HG03571 (cell line): Measurements from ENCODE around the gene TMEM50B.
A peak's percentile ranks its signal among the peaks of the same experiment; 100 is the strongest.
"Not testable (repeated sequence)": the region's sequence is repeated elsewhere in the genome, so short reads cannot be mapped to it uniquely, and the experiment has no call there.

Source experiments
- ATAC-seq: cut with Tn5 transposase; IDR thresholded peaks from one replicate; pipeline ENCODE4 v1.9.1; 2021; ENCODE audit not compliant: unreplicated experiment

The TMEM50B gene

GRCh38 chr21:33478935-33479678 is 667 bp downstream of the TMEM50B start:
- ATAC-seq, result peak; percentile 4

DNA sequence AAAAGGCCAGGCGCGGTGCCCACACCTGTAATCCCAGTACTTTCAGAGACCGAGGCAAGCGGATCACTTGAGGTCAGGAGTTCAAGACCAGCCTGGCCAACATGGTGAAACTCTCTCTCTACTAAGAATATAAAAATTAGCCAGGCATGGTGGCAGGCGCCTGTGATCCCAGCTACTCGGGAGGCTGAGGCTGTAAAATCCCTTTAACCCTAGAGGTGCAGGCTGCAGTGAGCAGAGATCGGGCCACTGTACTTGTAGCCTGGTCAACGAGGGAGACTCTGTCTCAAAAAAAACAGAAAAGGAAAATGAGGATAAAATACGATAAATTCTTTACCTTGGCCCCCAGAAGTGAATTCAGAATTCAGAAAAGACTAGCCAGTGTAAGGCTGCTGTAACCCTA is 1.6 kb downstream of the TMEM50B start:
- no peak for ATAC-seq

DNA sequence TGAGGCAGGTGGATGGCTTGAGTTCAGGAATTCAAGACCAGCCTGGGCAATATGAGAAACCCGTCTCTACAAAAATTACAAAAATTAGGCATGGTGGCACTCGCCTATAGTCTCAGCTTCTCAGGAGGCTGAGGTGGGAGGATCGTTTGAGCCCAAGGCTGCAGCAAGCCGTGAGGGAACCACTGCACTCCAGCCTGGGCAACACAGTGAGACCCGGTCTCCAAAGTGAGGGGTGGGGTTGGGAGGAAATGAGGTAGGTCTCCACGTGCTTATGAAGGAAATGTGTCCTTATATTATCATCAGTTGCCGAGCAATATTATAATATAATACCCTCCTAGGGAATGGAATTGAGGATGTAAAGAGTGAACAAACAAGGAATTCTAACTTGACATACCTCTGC is 2.7 kb downstream of the TMEM50B start:
- ATAC-seq, result no peak

- ATAC-seq, result no peak
Observed at GRCh38 chr21:33473344-33473743, 6.4 kb downstream of the TMEM50B start.

DNA sequence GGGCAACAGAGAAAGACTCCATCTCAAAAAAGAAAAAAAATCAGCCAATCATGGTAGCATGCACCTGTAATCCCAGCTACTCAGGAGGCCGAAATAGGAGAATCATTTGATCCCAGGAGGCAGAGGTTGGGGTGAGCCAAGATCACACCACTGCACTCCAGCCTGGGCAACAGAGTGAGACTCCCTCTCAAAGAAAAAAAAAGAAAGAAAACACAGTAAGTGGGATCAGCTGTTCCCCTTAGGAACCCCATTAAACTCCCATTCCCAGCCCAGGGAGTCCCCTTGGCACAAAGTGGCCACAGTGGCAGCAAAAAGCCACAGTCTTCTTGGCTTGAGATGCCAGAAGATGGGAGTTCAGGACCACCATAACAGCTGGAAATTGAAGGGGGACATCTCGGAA is 9.1 kb downstream of the TMEM50B start:
- ATAC-seq, result no peak

- not testable (repeated sequence) for ATAC-seq
Observed at GRCh38 chr21:33469183-33469582, 10.6 kb downstream of the TMEM50B start.

DNA sequence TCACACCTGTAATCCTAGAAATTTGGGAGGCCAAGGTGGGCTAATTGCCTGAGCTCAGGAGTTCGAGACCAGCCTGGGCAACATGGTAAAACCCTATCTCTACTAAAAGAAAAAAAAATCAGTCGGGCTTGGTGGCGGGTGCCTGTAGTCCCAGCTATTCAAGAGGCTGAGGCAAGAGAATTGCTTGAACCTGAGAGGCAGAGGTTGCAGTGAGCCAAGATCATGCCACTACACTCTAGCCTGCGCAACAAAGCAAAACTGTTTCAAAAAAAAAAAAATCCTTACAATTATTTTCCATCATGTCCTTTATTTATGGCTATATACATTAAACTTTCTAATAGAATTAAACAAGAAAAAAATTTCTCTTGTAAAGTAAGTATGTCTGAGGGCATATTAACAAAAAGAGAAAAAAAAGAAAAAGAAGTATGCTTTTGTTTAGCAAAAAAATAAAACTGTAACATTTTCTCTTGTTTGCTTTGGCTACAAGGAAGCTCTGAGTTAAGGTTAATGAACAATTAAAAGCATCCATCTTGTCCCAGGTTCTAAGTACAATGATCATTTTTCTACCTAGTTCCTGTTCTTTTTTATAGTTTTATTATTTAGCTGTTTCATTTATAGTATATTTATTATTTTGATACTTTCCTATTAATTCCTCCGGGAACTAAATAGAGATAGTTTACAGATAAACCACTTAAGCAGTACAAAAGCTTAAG is 18.1 kb downstream of the TMEM50B start:
- no peak for ATAC-seq

DNA sequence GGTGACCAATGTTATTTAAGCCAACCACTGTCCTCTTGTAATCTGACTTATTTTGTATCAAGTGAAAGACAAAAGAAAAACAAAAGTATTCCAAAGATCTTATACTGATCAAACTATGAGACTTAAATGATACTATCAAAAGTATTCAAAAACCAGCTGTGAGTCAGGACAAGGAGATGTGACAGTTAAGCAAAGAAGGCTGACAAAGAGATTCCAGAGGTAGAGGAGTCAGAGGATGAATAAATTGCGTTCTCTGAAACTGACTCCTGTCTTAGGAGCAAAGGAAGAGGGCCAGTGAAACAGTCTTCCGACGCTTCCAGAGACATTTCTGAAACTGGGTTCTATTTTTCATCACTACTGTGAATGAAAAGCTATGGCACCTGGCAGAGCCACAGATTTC is 20.9 kb downstream of the TMEM50B start:
- no peak for ATAC-seq

- ATAC-seq, result no peak
Observed at GRCh38 chr21:33455686-33456446, 23.9 kb downstream of the TMEM50B start.

GRCh38 chr21:33452362-33452761 is 27.4 kb downstream of the TMEM50B start:
- ATAC-seq, result no peak

GRCh38 chr21:33451634-33452071 is 28.1 kb downstream of the TMEM50B start:
- no peak for ATAC-seq

DNA sequence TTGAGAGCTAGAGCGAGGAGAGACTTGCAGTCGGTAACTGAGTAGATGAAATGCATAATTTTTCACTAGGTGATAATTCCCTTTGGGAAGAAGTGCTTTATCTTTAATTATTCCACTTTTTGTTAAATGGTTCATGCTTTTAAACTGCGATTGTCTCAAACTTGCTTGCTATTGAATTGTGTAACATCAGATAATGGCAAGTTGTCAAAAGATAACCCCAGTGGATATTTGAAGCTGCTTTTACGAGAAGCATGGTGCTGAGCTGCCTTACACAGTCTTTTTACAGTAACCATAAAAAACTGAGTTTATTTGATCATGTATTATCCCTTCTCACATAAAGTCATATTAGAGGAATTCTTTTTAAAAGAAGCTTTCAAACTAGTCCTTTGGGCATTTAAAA is 30.2 kb downstream of the TMEM50B start:
- ATAC-seq, result no peak

GRCh38 chr21:33446620-33447019 is 33.2 kb downstream of the TMEM50B start:
- not testable (repeated sequence) for ATAC-seq

GRCh38 chr21:33444499-33444898 is 35.3 kb downstream of the TMEM50B start:
- ATAC-seq, result no peak

GRCh38 chr21:33443194-33443593 is 36.6 kb downstream of the TMEM50B start:
- ATAC-seq, result no peak

DNA sequence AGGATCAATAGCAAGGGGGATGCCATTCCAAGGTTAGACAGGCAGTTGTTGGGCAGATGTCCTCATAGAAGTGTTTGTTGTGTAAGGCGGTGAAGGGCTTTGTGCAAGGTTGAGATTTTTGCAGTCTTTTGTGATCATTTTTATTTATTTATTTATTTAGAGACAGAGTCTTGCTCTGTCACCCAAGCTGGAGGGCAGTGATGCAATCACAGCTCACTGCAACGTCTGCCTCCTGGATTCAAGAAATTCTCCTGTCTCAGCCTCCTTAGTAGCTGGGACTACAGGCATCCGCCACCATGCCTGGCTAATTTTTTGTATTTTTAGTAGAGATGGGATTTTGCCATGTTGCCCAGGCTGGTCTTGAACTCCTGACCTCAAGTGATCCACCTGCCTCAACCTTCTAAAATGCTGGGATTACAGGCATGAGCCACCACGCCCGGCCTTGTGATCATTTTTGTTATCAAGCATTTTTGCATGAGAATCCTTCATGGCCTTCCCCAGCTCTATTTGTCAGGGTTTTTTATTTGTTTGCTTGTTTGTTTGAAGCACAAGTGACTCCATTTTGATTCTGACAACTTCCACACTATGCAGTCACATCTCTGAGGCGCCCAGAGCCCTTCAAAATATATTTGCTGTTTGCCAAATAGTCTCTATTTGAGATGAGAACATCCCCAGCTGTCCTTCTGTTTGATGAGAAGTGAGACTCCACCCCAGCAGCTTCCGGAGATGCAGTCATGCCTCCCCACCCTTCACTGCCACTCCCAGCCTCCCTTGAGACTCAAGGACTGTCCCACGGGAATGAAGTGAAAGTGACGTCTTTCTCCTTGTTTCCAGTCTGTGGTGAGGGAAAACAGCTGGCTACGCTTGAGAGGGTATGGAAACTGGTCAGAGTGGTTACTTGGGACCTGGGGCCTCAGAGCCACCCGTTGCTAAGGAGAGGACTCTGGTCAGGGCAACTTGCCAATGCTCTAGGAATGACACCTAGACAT is 38.0 kb downstream of the TMEM50B start:
- ATAC-seq, result peak; percentile 74

DNA sequence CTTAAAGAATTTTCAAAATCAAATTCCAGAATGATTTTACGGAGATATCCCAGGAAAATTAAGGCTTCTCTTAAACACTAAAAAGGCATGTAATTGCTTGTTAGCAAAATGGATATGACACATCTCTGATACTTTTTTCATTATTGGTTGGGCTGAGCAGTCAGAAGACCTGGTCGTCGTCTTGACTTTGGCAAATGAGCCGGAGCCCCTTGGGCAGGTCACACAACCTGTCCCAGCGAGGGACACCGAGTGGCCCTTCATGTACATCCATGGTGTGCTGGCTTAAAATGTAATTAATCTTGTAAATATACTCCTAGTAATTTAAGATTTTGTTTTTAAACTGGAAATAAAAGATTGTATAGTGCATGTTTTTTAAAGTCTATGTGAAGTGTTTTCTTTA is 42.6 kb downstream of the TMEM50B start:
- no peak for ATAC-seq

GRCh38 chr21:33434770-33435360 is 44.9 kb downstream of the TMEM50B start:
- ATAC-seq, result peak; percentile 86

DNA sequence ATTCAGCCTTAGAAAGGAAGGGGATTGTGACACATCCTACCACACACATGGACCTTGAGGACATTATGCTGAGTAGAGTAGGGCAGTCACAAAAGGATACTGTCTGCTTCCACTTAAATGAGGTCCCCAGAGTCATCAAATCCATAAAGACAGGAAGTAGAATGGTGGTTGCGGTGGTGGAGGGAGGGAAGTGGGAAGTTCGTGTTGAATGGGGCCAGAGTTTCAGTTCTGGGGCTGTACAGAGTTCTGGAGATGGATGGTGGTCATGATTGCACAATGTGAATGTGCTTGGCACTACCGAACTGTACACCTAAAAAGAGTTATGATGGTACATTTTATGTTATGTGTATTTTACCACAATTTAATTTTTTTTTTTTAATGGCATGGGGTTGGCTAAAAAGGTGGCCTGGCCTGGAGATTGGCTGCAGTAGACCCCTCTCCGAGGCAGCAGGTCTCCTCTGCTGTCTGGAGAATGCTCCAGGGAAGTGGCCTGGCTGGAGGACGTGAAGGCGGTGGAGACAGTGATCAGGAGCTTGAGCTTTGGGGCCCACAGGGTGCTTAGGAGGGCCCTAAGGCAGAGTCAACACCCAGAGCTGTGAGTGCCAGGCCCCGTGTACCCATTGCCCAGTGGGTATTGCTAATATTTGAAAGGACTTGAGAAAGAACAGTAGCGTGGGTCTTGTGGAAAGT is 46.2 kb downstream of the TMEM50B start:
- ATAC-seq, result no peak

DNA sequence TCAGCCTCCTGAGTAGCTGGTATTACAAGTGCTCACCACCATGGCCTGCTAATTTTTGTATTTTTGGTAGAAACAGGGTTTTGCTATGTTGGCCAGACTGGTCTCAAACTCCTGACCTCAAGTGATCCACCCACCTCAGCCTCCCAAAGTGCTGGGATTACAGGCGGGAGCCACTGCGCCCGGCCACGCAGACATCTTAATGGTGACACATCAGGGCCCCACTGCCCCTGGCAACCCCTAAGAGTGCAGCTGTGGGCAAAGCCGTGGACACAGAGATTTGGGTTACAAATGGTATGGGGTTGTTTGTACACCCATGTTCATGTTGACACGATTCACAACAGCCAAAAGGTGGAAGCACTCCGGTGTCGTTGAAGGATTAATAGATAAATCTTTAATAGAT is 46.8 kb downstream of the TMEM50B start:
- ATAC-seq, result no peak
